HepG2 (cell line): ENCODE results near the gene ANAPC5. TPM values are rescaled to one million over a fixed set of nuclear protein-coding genes. Genes with fewer than 3 reads are reported as not detected.

Source experiments
- ATAC-seq: fragments of 200-7000 bp; cut with Tn5 transposase; 3 replicates; pipeline ENCODE4 v1.9.1; 2020; ENCODE audit warnings: mild to moderate bottlenecking, moderate library complexity
- BruUV-seq: library from RNA; stranded (reverse); fragments of 400-500 nt; replicated peaks from 2 replicates; lab custom pipeline; 2021; lab: Mats Ljungman, UMichigan
- CTCF ChIA-PET: fragments of 300-600 bp; formaldehyde crosslinking; extraction: SDS; loops from one replicate; lab custom pipeline; 2021; ENCODE audit warnings: low total read pairs, inconsistent platforms, low intra/inter-chr PET ratio; lab: Yijun Ruan, JAX
- POLR2A ChIA-PET: fragments of 350-600 bp; sonication (Branson Sonifier 250); formaldehyde crosslinking; loops from one replicate; lab custom pipeline; 2020; ENCODE audit warnings: antibody characterized with exemption, inconsistent platforms; lab: Yijun Ruan, JAX
- DNase-seq: peaks from one replicate; pipeline ENCODE4 v3.0.0-alpha.2; 2015; ENCODE audit warnings: low spot score
- FAIRE-seq: peaks from 3 replicates; lab custom pipeline; 2011; peaks lifted over from hg19 to GRCh38; lab: Jason Lieb, UNC
- H2AFZ ChIP-seq: one replicate; pipeline ENCODE4 v1.6.1; 2011; ENCODE audit warnings: low read length, inconsistent platforms
- H3K27ac ChIP-seq: fragments of 300-600 bp; 3 replicates; pipeline ENCODE4 v1.8.0; 2011; ENCODE audit warnings: mixed run types, mild to moderate bottlenecking, mixed read lengths, low read length, inconsistent platforms; ENCODE audit not compliant: insufficient read depth; ENCODE audit errors: extremely low read length
- H3K27me3 ChIP-seq, 2 experiments: fragments of 200-600 bp in 1 of 2; 2 replicates in 1 of 2; 3 replicates in 1 of 2; pipeline versions ENCODE4 v1.6.0 to v1.8.0; 2011; ENCODE audit warnings: low read length in 2 of 2, mild to moderate bottlenecking in 2 of 2, moderate library complexity in 2 of 2, inconsistent platforms in 1 of 2; ENCODE audit not compliant: insufficient read depth in 2 of 2, control insufficient read depth in 1 of 2
- H3K36me3 ChIP-seq, 2 experiments: fragments of 200-600 bp in 1 of 2; replicated peaks in 1 of 2; 2 replicates in 1 of 2; 3 replicates in 1 of 2; pipeline versions ENCODE4 v1.5.1 to v1.8.0; 2011; ENCODE audit warnings: low read length in 2 of 2, inconsistent platforms in 1 of 2; ENCODE audit not compliant: insufficient read depth in 2 of 2, control insufficient read depth in 1 of 2
- H3K4me1 ChIP-seq: 2 replicates; pipeline ENCODE4 v1.5.1; 2012; ENCODE audit warnings: low read length, inconsistent platforms; ENCODE audit not compliant: insufficient read depth
- H3K4me2 ChIP-seq: 2 replicates; pipeline ENCODE4 v1.6.0; 2011; ENCODE audit warnings: low read depth, low read length, inconsistent platforms
- H3K4me3 ChIP-seq, 3 experiments: fragments of 200-600 bp in 1 of 3; sonication (generic), shearing (Covaris generic) in 1 of 3; replicated peaks in 1 of 3; 2 replicates each; pipeline ENCODE4 v1.5.1; 2011 to 2016; ENCODE audit warnings: low read length in 3 of 3, inconsistent platforms in 2 of 3, low read depth in 2 of 3, mild to moderate bottlenecking in 2 of 3, control low read depth in 1 of 3, mixed read lengths in 1 of 3; ENCODE audit not compliant: insufficient read depth in 1 of 3
- H3K79me2 ChIP-seq: one replicate; pipeline ENCODE4 v1.6.1; 2011; ENCODE audit warnings: low read length, inconsistent platforms; ENCODE audit not compliant: insufficient read depth
- H3K9ac ChIP-seq: 2 replicates; pipeline ENCODE4 v1.6.0; 2011; ENCODE audit warnings: mild to moderate bottlenecking, low read depth, low read length, inconsistent platforms; ENCODE audit not compliant: insufficient read depth
- H3K9me3 ChIP-seq: 2 replicates; pipeline ENCODE4 v1.5.1; 2012; ENCODE audit warnings: mild to moderate bottlenecking, low read length
- H4K20me1 ChIP-seq: 2 replicates; pipeline ENCODE4 v1.6.0; 2011; ENCODE audit warnings: inconsistent platforms, mild to moderate bottlenecking, low read length, moderate library complexity; ENCODE audit not compliant: insufficient read depth
- ARNT ChIP-seq: fragments of 450-650 bp; IDR thresholded peaks from 2 replicates; pipeline ENCODE4 v1.6.1; 2017
- CCAR2 ChIP-seq: fragments of 200-400 bp; formaldehyde crosslinking; optimal IDR thresholded peaks from 2 replicates; pipeline ENCODE3; 2018; ENCODE audit warnings: low read depth, mild to moderate bottlenecking, low read length, moderate library complexity
- GATA4 ChIP-seq: sonication (generic); IDR thresholded peaks from 2 replicates; pipeline ENCODE4 v1.6.1; 2016; ENCODE audit warnings: antibody characterized with exemption, low read depth, borderline replicate concordance
- GATAD2A ChIP-seq: IDR thresholded peaks from 2 replicates; pipeline ENCODE4 v1.6.1; 2016
- HCFC1 ChIP-seq: fragments of 150-350 bp; IDR thresholded peaks from 2 replicates; pipeline ENCODE4 v1.6.1; 2014; ENCODE audit warnings: low read depth, low read length
- HMG20A ChIP-seq: IDR thresholded peaks from 2 replicates; pipeline ENCODE4 v1.6.1; 2016; ENCODE audit warnings: borderline replicate concordance
- HMGA1 ChIP-seq: sonication (generic); formaldehyde crosslinking; conservative IDR thresholded peaks from 2 replicates; pipeline ENCODE4 v1.4.0; 2020; ENCODE audit warnings: missing genetic modification reagents
- HOXA5 ChIP-seq: sonication (generic); formaldehyde crosslinking; IDR thresholded peaks from 2 replicates; pipeline ENCODE4 v1.4.0; 2020; ENCODE audit warnings: missing genetic modification reagents
- MTF2 ChIP-seq: sonication (generic); formaldehyde crosslinking; IDR thresholded peaks from 2 replicates; pipeline ENCODE4 v1.5.0; 2020; ENCODE audit warnings: missing genetic modification reagents, borderline replicate concordance
- NR2F1 ChIP-seq, 2 experiments: fragments of 450-650 bp in 1 of 2; formaldehyde crosslinking in 1 of 2; IDR thresholded peaks; 2 replicates each; pipeline versions ENCODE4 v1.5.0 to v1.6.1; 2016 to 2020; ENCODE audit warnings: mild to moderate bottlenecking in 1 of 2, missing compliant biosample characterization in 1 of 2, missing genetic modification reagents in 1 of 2, moderate library complexity in 1 of 2
- NRL ChIP-seq: sonication (generic); formaldehyde crosslinking; IDR thresholded peaks from 2 replicates; pipeline ENCODE4 v1.5.0; 2020; ENCODE audit warnings: missing genetic modification reagents, mild to moderate bottlenecking, moderate library complexity, borderline replicate concordance
- POLR2AphosphoS5 ChIP-seq: IDR thresholded peaks from 2 replicates; pipeline ENCODE4 v1.6.1; 2012; ENCODE audit warnings: low read depth, low read length
- SKI ChIP-seq: fragments of 450-650 bp; IDR thresholded peaks from one replicate; pipeline ENCODE4 v1.6.1; 2018; ENCODE audit warnings: mild to moderate bottlenecking; ENCODE audit not compliant: partially characterized antibody
- SOX6 ChIP-seq, 2 experiments: fragments of 450-650 bp in 1 of 2; sonication (generic) in 1 of 2; formaldehyde crosslinking in 1 of 2; IDR thresholded peaks; 2 replicates each; pipeline versions ENCODE4 v1.4.0 to v1.6.1; 2017 to 2020; ENCODE audit warnings: antibody characterized with exemption in 1 of 2, mild to moderate bottlenecking in 1 of 2, missing genetic modification reagents in 1 of 2
- ZMAT3 ChIP-seq: sonication (generic); formaldehyde crosslinking; conservative IDR thresholded peaks from 2 replicates; pipeline ENCODE4 v1.7.0; 2021; ENCODE audit warnings: missing genetic modification reagents
- ZNF3 ChIP-seq: IDR thresholded peaks from 2 replicates; pipeline ENCODE4 v1.7.0; 2017; ENCODE audit warnings: inconsistent platforms
- ZNF589 ChIP-seq: sonication (generic); formaldehyde crosslinking; conservative IDR thresholded peaks from 2 replicates; pipeline ENCODE4 v1.8.0; 2022; ENCODE audit warnings: mild to moderate bottlenecking, moderate library complexity, missing genetic modification reagents
- ZNF816 ChIP-seq: sonication (generic); formaldehyde crosslinking; IDR thresholded peaks from 2 replicates; pipeline ENCODE4 v1.8.0; 2022; ENCODE audit warnings: missing genetic modification reagents, mild to moderate bottlenecking, borderline replicate concordance
- WGBS: methylation state at CpG from one replicate; pipeline ENCODE4 v1.1.6; 2017; ENCODE audit warnings: low lambda C conversion rate; 5-methylcytosine and 5-hydroxymethylcytosine counted together
- in situ Hi-C: cut with HindIII; loops from 2 replicates; pipeline ENCODE4 v1.10.0; 2017; ENCODE audit warnings: low pct_unique_long_range_greater_than_20kb; ENCODE audit not compliant: extremely low pct_ligation_motif_present
- intact Hi-C: fragments of 100-400 bp; cut with micrococcal nuclease; formaldehyde crosslinking; loops from one replicate; pipeline ENCODE4 v1.10.0; 2022; ENCODE audit not compliant: unreplicated experiment
- polyA plus RNA-seq, 8 experiments: library from polyadenylated mRNA; depleted of rRNA in 3 of 8; stranded (reverse) in 7 of 8; unstranded in 1 of 8; fragments of >200 nt; fragmentation: Illumina TruSeq in 4 of 8; extraction: Trizol in 4 of 8; gene quantifications; 2 replicates each; pipeline versions ENCODE4 v1.2.1 to v1.2.3, GENCODE V29; 2011 to 2016; ENCODE audit warnings: low read depth in 4 of 8, missing spikeins in 1 of 8, mixed read lengths in 1 of 8; ENCODE audit not compliant: insufficient read depth in 1 of 8
- total RNA-seq, 5 experiments: library from RNA; depleted of rRNA; stranded (reverse); fragments of >200 nt; fragmentation: Illumina TruSeq; extraction: Trizol; gene quantifications; 2 replicates each; pipeline ENCODE4 v1.2.3, GENCODE V29; 2016; ENCODE audit warnings: low read depth in 1 of 5
- TF ChIP-seq, protein P1 (sequence below): IDR thresholded peaks from 2 replicates; pipeline ENCODE4 v1.6.1; 2016; ENCODE audit warnings: low read depth, control low read depth
- TF ChIP-seq, protein P2 (sequence below): IDR thresholded peaks from 2 replicates; pipeline ENCODE4 v1.4.0; 2020; ENCODE audit warnings: mild to moderate bottlenecking, missing genetic modification reagents
- TF ChIP-seq, protein P3 (sequence below): sonication (generic); formaldehyde crosslinking; IDR thresholded peaks from 2 replicates; pipeline ENCODE4 v1.4.0; 2020; ENCODE audit warnings: missing genetic modification reagents

Gene ANAPC5
- total and polyA plus RNA-seq, 2 of the 13 experiments (the other 11 are each of a cell fraction or from before 2014, with no cell fraction given): 146 to 161 TPM

DNA sequence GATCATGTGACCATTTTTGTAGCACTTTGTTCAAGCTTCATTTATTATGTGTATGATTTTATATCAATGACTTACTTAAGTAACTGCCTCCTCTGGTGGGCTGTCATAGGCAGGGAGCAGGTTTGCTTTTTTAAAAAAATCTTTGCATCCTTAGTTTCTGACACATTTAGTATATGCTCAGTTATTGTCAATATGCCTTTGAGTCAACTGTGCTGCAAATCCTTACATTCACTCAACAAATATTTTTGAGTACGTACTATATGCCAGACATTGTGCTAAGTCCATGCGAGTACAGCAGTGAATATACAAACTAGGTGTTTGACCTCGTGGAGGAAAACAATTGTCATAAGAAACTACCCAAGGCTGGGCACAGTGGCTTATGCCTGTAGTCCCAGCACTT, 4.4 kb upstream of the ANAPC5 start:
- H3K4me2 ChIP-seq: peak overlapping the region; percentile 50
- H4K20me1 ChIP-seq: no peaks in the 10 kb centered on the region
- CTCF ChIA-PET: no interaction called here
- no peaks in the 10 kb centered on the region; a peak in 1 of 5 replicates for H3K27me3 ChIP-seq
- in situ Hi-C loops (no loop called here), intact Hi-C loops (no loop called here)
- BruUV-seq: no TSS peak
- no peaks in the 10 kb centered on the region for H3K36me3 ChIP-seq
- FAIRE-seq (no peak), DNase-seq (peak; percentile 15), ATAC-seq (no peak)
- WGBS: 3% methylated on average over 3 of the region's 3 CpGs
- H3K79me2 ChIP-seq: peaks cover 4% of the 10 kb centered on the region
- POLR2A ChIA-PET: no interaction called here
- no peaks in the 10 kb centered on the region for H3K9me3 ChIP-seq
- H3K27ac ChIP-seq: peak overlapping the region; percentile 41
- peaks cover 49% of the 10 kb centered on the region for H3K4me1 ChIP-seq
- no peak overlapping the region for H2AFZ ChIP-seq
- H3K4me3 ChIP-seq: no peak overlapping the region
- H3K9ac ChIP-seq: no peak overlapping the region
- TF ChIP-seq ZNF816 (CRISPR knock-in tag) (no peak), HOXA5 (no peak), HCFC1 (no peak), SOX6 (IDR thresholded peaks at IDR 0.05) (no peak), SOX6 (CRISPR knock-in tag; IDR thresholded peaks at IDR 0.05) (peak; percentile 21; the same call in 1 of the 2 replicates), ZMAT3 (CRISPR knock-in tag) (no peak), POLR2AphosphoS5 (no peak), CCAR2 (no peak), SKI (no peak), ZNF589 (CRISPR knock-in tag) (no peak), GATAD2A (CRISPR knock-in tag) (peak; percentile 37; the same call in 1 of the 2 replicates), NR2F1 (CRISPR knock-in tag; IDR thresholded peaks at IDR 0.05) (no peak), GATA4 (no peak), HMGA1 (CRISPR knock-in tag) (no peak), HMG20A (CRISPR knock-in tag) (0 out of 2 replicates have a peak, but pooled peaks have one; percentile 30), ZNF3 (CRISPR knock-in tag) (peak; percentile 90), ARNT (no peak), MTF2 (CRISPR knock-in tag) (no peak), NRL (CRISPR knock-in tag) (no peak)
- TF ChIP-seq, protein P1, sequence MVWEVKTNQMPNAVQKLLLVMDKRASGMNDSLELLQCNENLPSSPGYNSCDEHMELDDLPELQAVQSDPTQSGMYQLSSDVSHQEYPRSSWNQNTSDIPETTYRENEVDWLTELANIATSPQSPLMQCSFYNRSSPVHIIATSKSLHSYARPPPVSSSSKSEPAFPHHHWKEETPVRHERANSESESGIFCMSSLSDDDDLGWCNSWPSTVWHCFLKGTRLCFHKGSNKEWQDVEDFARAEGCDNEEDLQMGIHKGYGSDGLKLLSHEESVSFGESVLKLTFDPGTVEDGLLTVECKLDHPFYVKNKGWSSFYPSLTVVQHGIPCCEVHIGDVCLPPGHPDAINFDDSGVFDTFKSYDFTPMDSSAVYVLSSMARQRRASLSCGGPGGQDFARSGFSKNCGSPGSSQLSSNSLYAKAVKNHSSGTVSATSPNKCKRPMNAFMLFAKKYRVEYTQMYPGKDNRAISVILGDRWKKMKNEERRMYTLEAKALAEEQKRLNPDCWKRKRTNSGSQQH (CRISPR knock-in tag): no peak
- TF ChIP-seq, protein P2, sequence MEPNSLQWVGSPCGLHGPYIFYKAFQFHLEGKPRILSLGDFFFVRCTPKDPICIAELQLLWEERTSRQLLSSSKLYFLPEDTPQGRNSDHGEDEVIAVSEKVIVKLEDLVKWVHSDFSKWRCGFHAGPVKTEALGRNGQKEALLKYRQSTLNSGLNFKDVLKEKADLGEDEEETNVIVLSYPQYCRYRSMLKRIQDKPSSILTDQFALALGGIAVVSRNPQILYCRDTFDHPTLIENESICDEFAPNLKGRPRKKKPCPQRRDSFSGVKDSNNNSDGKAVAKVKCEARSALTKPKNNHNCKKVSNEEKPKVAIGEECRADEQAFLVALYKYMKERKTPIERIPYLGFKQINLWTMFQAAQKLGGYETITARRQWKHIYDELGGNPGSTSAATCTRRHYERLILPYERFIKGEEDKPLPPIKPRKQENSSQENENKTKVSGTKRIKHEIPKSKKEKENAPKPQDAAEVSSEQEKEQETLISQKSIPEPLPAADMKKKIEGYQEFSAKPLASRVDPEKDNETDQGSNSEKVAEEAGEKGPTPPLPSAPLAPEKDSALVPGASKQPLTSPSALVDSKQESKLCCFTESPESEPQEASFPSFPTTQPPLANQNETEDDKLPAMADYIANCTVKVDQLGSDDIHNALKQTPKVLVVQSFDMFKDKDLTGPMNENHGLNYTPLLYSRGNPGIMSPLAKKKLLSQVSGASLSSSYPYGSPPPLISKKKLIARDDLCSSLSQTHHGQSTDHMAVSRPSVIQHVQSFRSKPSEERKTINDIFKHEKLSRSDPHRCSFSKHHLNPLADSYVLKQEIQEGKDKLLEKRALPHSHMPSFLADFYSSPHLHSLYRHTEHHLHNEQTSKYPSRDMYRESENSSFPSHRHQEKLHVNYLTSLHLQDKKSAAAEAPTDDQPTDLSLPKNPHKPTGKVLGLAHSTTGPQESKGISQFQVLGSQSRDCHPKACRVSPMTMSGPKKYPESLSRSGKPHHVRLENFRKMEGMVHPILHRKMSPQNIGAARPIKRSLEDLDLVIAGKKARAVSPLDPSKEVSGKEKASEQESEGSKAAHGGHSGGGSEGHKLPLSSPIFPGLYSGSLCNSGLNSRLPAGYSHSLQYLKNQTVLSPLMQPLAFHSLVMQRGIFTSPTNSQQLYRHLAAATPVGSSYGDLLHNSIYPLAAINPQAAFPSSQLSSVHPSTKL (CRISPR knock-in tag): 0 out of 2 replicates have a peak, but pooled peaks have one; percentile 16
- TF ChIP-seq, protein P3, sequence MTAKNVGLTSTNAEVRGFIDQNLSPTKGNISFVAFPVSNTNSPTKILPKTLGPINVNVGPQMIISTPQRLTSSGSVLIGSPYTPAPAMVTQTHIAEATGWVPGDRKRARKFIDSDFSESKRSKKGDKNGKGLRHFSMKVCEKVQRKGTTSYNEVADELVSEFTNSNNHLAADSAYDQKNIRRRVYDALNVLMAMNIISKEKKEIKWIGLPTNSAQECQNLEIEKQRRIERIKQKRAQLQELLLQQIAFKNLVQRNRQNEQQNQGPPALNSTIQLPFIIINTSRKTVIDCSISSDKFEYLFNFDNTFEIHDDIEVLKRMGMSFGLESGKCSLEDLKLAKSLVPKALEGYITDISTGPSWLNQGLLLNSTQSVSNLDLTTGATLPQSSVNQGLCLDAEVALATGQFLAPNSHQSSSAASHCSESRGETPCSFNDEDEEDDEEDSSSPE: no peak
